Ishikawa (cell line): ENCODE data around the gene TNP1.

Experiments used
- CEBPB ChIP-seq: IDR thresholded peaks from 2 replicates; pipeline ENCODE4 v1.6.1; 2012
- CREB1 ChIP-seq: IDR thresholded peaks from 2 replicates; pipeline ENCODE4 v1.6.1; 2012; ENCODE audit warnings: low read depth
- EGR1 ChIP-seq: IDR thresholded peaks from 2 replicates; pipeline ENCODE4 v1.6.1; 2012
- EP300 ChIP-seq: IDR thresholded peaks from 2 replicates; pipeline ENCODE4 v1.6.1; 2012; ENCODE audit warnings: borderline replicate concordance
- FOXM1 ChIP-seq: IDR thresholded peaks from 2 replicates; pipeline ENCODE4 v1.6.1; 2012; ENCODE audit warnings: low read depth, borderline replicate concordance
- NFIC ChIP-seq: IDR thresholded peaks from 2 replicates; pipeline ENCODE4 v1.6.1; 2012
- RAD21 ChIP-seq: IDR thresholded peaks from 2 replicates; pipeline ENCODE4 v1.6.1; 2012; ENCODE audit warnings: low read depth
- REST ChIP-seq: IDR thresholded peaks from 2 replicates; pipeline ENCODE4 v1.6.1; 2012; ENCODE audit warnings: low read depth, mild to moderate bottlenecking
- TAF1 ChIP-seq: IDR thresholded peaks from 2 replicates; pipeline ENCODE4 v1.6.1; 2012; ENCODE audit warnings: low read depth, mild to moderate bottlenecking
- TCF12 ChIP-seq: IDR thresholded peaks from 2 replicates; pipeline ENCODE4 v1.6.1; 2012; ENCODE audit warnings: low read depth
- TEAD4 ChIP-seq: IDR thresholded peaks from 2 replicates; pipeline ENCODE4 v1.6.1; 2012
- YY1 ChIP-seq: IDR thresholded peaks from 2 replicates; pipeline ENCODE4 v1.6.1; 2012; ENCODE audit warnings: low read depth
- ZBTB7A ChIP-seq: IDR thresholded peaks from 2 replicates; pipeline ENCODE4 v1.6.1; 2012; ENCODE audit warnings: low read depth
- TF ChIP-seq, protein P1 (sequence below): IDR thresholded peaks from 2 replicates; pipeline ENCODE4 v1.6.1; 2012
- TF ChIP-seq, protein P2 (sequence below): IDR thresholded peaks from 2 replicates; pipeline ENCODE4 v1.6.1; 2012

The TNP1 gene

GRCh38 chr2:216871333-216871934, 11.6 kb upstream of the TNP1 start:
- no peak for TF ChIP-seq TAF1
- TF ChIP-seq, protein P1, sequence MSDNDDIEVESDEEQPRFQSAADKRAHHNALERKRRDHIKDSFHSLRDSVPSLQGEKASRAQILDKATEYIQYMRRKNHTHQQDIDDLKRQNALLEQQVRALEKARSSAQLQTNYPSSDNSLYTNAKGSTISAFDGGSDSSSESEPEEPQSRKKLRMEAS = no peak
- TF ChIP-seq NFIC = no peak
- TF ChIP-seq TEAD4 = no peak
- TF ChIP-seq ZBTB7A = no peak
- no peak for TF ChIP-seq CEBPB
- TF ChIP-seq TCF12 = no peak
- no peak for TF ChIP-seq RAD21
- TF ChIP-seq, protein P2, sequence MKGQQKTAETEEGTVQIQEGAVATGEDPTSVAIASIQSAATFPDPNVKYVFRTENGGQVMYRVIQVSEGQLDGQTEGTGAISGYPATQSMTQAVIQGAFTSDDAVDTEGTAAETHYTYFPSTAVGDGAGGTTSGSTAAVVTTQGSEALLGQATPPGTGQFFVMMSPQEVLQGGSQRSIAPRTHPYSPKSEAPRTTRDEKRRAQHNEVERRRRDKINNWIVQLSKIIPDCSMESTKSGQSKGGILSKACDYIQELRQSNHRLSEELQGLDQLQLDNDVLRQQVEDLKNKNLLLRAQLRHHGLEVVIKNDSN = no peak
- TF ChIP-seq YY1 = no peak
- no peak for TF ChIP-seq EP300
- no peak for TF ChIP-seq EGR1
- no peak for TF ChIP-seq FOXM1
- TF ChIP-seq REST = no peak
- no peak for TF ChIP-seq CREB1

GRCh38 chr2:216870508-216871332, 10.9 kb upstream of the TNP1 start:
- TF ChIP-seq REST (no peak), RAD21 (no peak), ZBTB7A (no peak), EP300 (no peak), TAF1 (no peak), FOXM1 (no peak), CREB1 (no peak)
- TF ChIP-seq, protein P1 = no peak

- TF ChIP-seq YY1 (no peak), REST (no peak)
- TF ChIP-seq, protein P2 = no peak
- TF ChIP-seq, protein P1 = no peak
Measured at GRCh38 chr2:216866515-216867095, 6.7 kb upstream of the TNP1 start.

- TF ChIP-seq NFIC = no peak
- no peak for TF ChIP-seq CEBPB
- TF ChIP-seq, protein P1 = no peak
- TF ChIP-seq RAD21 = no peak
- no peak for TF ChIP-seq TCF12
- no peak for TF ChIP-seq FOXM1
- no peak for TF ChIP-seq EGR1
- TF ChIP-seq ZBTB7A = no peak
- no peak for TF ChIP-seq TAF1
- TF ChIP-seq TEAD4 = no peak
- no peak for TF ChIP-seq REST
- no peak for TF ChIP-seq EP300
- no peak for TF ChIP-seq YY1
- TF ChIP-seq, protein P2 = no peak
Measured at GRCh38 chr2:216865658-216866057, 5.8 kb upstream of the TNP1 start.
